Measurements from ENCODE around the gene TPRG1L.

GRCh38 chr1:3664700-3665375 is 40.0 kb downstream of the TPRG1L start:
- TF ChIP-seq CTCF (IDR thresholded peaks at IDR 0.05) = no peak
- no peak for TF ChIP-seq EP300 (IDR thresholded peaks at IDR 0.05)
- TF ChIP-seq POLR2A (IDR thresholded peaks at IDR 0.05) = no peak

Data from sigmoid colon (tissue), 4 donors.